ENCODE results near the gene SPOCD1.
A peak's percentile ranks its signal among the peaks of the same experiment; 100 is the strongest.

SPOCD1 gene

GRCh38 chr1:31846484-31846883, 30.7 kb upstream of the SPOCD1 start:
- TF ChIP-seq POLR2AphosphoS5 (IDR thresholded peaks at IDR 0.05; ENCODE audit: low read depth, low read length) (no peak), POLR2A (IDR thresholded peaks at IDR 0.05; ENCODE audit: low read depth, low read length) (no peak), TAF1 (IDR thresholded peaks at IDR 0.05; ENCODE audit: borderline replicate concordance, low read depth, low read length) (no peak)
- DNase-seq (ENCODE audit: insufficient read length) (no peak), FAIRE-seq (no peak)

- no peak for TF ChIP-seq POLR2AphosphoS5 (IDR thresholded peaks at IDR 0.05; ENCODE audit: low read depth, low read length)
- no peak for TF ChIP-seq TAF1 (IDR thresholded peaks at IDR 0.05; ENCODE audit: borderline replicate concordance, low read depth, low read length)
- TF ChIP-seq POLR2A (IDR thresholded peaks at IDR 0.05; ENCODE audit: low read depth, low read length): no peak
- DNase-seq (ENCODE audit: insufficient read length) (no peak), FAIRE-seq (no peak)
Observed at GRCh38 chr1:31843506-31843905, 27.7 kb upstream of the SPOCD1 start.

GRCh38 chr1:31839662-31840343, 24.0 kb upstream of the SPOCD1 start:
- FAIRE-seq (no peak), DNase-seq (ENCODE audit: insufficient read length) (no peak)
- TF ChIP-seq POLR2A (IDR thresholded peaks at IDR 0.05; ENCODE audit: low read depth, low read length) (no peak), POLR2AphosphoS5 (IDR thresholded peaks at IDR 0.05; ENCODE audit: low read depth, low read length) (no peak), TAF1 (IDR thresholded peaks at IDR 0.05; ENCODE audit: borderline replicate concordance, low read depth, low read length) (no peak)

GRCh38 chr1:31837451-31838158, 21.8 kb upstream of the SPOCD1 start:
- no peak for FAIRE-seq
- DNase-seq (ENCODE audit: insufficient read length): no peak
- TF ChIP-seq POLR2AphosphoS5 (IDR thresholded peaks at IDR 0.05; ENCODE audit: low read depth, low read length): no peak

- FAIRE-seq: no peak
- TF ChIP-seq POLR2AphosphoS5 (IDR thresholded peaks at IDR 0.05; ENCODE audit: low read depth, low read length): no peak
- no peak for TF ChIP-seq TAF1 (IDR thresholded peaks at IDR 0.05; ENCODE audit: borderline replicate concordance, low read depth, low read length)
- TF ChIP-seq POLR2A (IDR thresholded peaks at IDR 0.05; ENCODE audit: low read depth, low read length): no peak
- DNase-seq (ENCODE audit: insufficient read length): no peak
Observed at GRCh38 chr1:31836638-31837037, 20.8 kb upstream of the SPOCD1 start.

GRCh38 chr1:31835415-31835814, 19.6 kb upstream of the SPOCD1 start:
- no peak for TF ChIP-seq POLR2AphosphoS5 (IDR thresholded peaks at IDR 0.05; ENCODE audit: low read depth, low read length)
- no peak for TF ChIP-seq POLR2A (IDR thresholded peaks at IDR 0.05; ENCODE audit: low read depth, low read length)
- TF ChIP-seq TAF1 (IDR thresholded peaks at IDR 0.05; ENCODE audit: borderline replicate concordance, low read depth, low read length): no peak
- no peak for FAIRE-seq
- no peak for DNase-seq (ENCODE audit: insufficient read length)

- DNase-seq (ENCODE audit: insufficient read length) (no peak), FAIRE-seq (peak; percentile 24)
- TF ChIP-seq TAF1 (IDR thresholded peaks at IDR 0.05; ENCODE audit: borderline replicate concordance, low read depth, low read length) (no peak), POLR2AphosphoS5 (IDR thresholded peaks at IDR 0.05; ENCODE audit: low read depth, low read length) (no peak), POLR2A (IDR thresholded peaks at IDR 0.05; ENCODE audit: low read depth, low read length) (no peak)
Observed at GRCh38 chr1:31834501-31834900, 18.7 kb upstream of the SPOCD1 start.

GRCh38 chr1:31831397-31832378, 15.9 kb upstream of the SPOCD1 start:
- DNase-seq (ENCODE audit: insufficient read length) (no peak), FAIRE-seq (no peak)
- no peak for TF ChIP-seq POLR2A (IDR thresholded peaks at IDR 0.05; ENCODE audit: low read depth, low read length)
- TF ChIP-seq TAF1 (IDR thresholded peaks at IDR 0.05; ENCODE audit: borderline replicate concordance, low read depth, low read length): no peak
- no peak for TF ChIP-seq POLR2AphosphoS5 (IDR thresholded peaks at IDR 0.05; ENCODE audit: low read depth, low read length)

GRCh38 chr1:31830511-31830910, 14.7 kb upstream of the SPOCD1 start:
- FAIRE-seq (no peak), DNase-seq (ENCODE audit: insufficient read length) (no peak)
- TF ChIP-seq POLR2A (IDR thresholded peaks at IDR 0.05; ENCODE audit: low read depth, low read length): no peak
- TF ChIP-seq TAF1 (IDR thresholded peaks at IDR 0.05; ENCODE audit: borderline replicate concordance, low read depth, low read length): no peak
- no peak for TF ChIP-seq POLR2AphosphoS5 (IDR thresholded peaks at IDR 0.05; ENCODE audit: low read depth, low read length)

GRCh38 chr1:31830065-31830464, 14.2 kb upstream of the SPOCD1 start:
- no peak for FAIRE-seq

More at GRCh38 chr1:31830065-31830464, 14.2 kb upstream of the SPOCD1 start:
- TF ChIP-seq POLR2AphosphoS5 (IDR thresholded peaks at IDR 0.05; ENCODE audit: low read depth, low read length) (no peak), POLR2A (IDR thresholded peaks at IDR 0.05; ENCODE audit: low read depth, low read length) (no peak), TAF1 (IDR thresholded peaks at IDR 0.05; ENCODE audit: borderline replicate concordance, low read depth, low read length) (no peak)
- no peak for DNase-seq (ENCODE audit: insufficient read length)
